LNCAP (cell line): ENCODE data around the gene ELMOD1.

ENCODE experiments used
- CTCF ChIP-seq: fragments of 450-650 bp; IDR thresholded peaks from 2 replicates; pipeline ENCODE4 v1.5.1; 2017; ENCODE audit warnings: mild to moderate bottlenecking

The ELMOD1 gene

GRCh38 chr11:107592231-107592590 is 1.3 kb downstream of the ELMOD1 start:
- TF ChIP-seq CTCF: no peak

- TF ChIP-seq CTCF: no peak
Measured at GRCh38 chr11:107592813-107593212, 1.9 kb downstream of the ELMOD1 start.

GRCh38 chr11:107593951-107594350 is 3.0 kb downstream of the ELMOD1 start:
- TF ChIP-seq CTCF: no peak

GRCh38 chr11:107594736-107595135 is 3.8 kb downstream of the ELMOD1 start:
- no peak for TF ChIP-seq CTCF

GRCh38 chr11:107598225-107599139 is 7.5 kb downstream of the ELMOD1 start:
- peak; percentile 68 for TF ChIP-seq CTCF

- peak; percentile 15; the same call in 1 of the 2 replicates for TF ChIP-seq CTCF
Measured at GRCh38 chr11:107605061-107606006, 14.4 kb downstream of the ELMOD1 start.

GRCh38 chr11:107606141-107606540 is 15.2 kb downstream of the ELMOD1 start:
- TF ChIP-seq CTCF: no peak
